ENCODE data around the gene PPP1R9B.
A peak's percentile ranks its signal among the peaks of the same experiment; 100 is the strongest.

Gene PPP1R9B

DNA sequence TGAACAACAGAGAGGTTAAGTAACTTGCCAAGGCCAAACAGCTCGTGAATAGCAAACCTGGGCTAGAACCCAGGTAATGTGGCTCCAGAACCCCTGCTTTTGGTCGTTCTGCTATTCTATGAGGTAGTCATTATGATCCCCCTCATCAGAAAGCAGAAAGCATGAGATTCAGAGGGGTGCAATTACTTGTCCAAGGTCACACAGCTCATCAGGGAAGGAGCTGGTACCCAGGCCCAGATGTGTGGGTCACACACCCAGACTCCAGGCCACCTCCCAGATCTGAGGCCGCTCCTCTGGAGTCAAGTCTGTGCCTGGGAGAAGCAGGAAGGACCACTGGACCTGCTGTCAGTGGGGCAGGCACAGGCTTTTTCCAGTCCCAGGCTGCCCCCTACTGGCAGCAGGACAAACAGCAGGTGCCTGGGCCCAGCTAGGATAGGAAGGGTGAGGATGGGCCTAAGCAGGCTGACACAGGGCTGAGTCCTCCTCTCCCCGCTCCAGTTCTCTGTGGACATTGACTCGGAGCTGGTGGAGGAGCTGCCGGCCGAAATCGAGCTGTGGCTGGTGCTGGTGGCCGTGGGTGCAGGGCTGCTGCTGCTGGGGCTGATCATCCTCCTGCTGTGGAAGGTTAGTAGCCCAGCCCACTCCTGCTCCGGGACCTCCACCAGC lies 63.1 kb downstream of the PPP1R9B start:
- peak; percentile 79 for DNase-seq

Measured in activated CD4-positive, alpha-beta T cell treated with anti-CD3 and anti-CD28 coated beads, Interleukin-2, amount 50 U/mL, for 16 hours (primary cell).